ENCODE data around the gene PHF19. TPM values are rescaled to one million over a fixed set of nuclear protein-coding genes. Genes with fewer than 3 reads are reported as not detected.

Gene PHF19
- total and polyA plus RNA-seq, 2 experiments from 2014 or later, result 16.8 to 31.0 TPM

DNA sequence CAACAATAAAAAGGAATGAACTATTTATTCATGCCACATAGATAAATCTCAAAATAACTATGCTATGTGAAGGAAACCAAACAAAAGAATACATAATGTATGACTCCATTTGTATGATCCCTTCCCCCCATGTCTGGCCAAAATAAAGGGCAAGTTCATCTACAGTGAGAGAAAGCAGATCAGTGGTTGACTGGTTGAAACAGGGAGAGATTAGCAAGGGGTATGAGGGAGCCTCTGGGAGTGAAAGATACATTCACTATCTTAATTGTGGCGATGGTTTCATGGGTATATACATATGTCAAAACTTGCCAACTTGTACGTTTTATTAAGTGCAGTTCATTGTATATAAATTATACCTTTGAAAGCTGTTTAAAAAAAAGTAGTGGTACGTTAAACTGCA, 39.1 kb downstream of the PHF19 start (continued):
- TF ChIP-seq, protein P1, sequence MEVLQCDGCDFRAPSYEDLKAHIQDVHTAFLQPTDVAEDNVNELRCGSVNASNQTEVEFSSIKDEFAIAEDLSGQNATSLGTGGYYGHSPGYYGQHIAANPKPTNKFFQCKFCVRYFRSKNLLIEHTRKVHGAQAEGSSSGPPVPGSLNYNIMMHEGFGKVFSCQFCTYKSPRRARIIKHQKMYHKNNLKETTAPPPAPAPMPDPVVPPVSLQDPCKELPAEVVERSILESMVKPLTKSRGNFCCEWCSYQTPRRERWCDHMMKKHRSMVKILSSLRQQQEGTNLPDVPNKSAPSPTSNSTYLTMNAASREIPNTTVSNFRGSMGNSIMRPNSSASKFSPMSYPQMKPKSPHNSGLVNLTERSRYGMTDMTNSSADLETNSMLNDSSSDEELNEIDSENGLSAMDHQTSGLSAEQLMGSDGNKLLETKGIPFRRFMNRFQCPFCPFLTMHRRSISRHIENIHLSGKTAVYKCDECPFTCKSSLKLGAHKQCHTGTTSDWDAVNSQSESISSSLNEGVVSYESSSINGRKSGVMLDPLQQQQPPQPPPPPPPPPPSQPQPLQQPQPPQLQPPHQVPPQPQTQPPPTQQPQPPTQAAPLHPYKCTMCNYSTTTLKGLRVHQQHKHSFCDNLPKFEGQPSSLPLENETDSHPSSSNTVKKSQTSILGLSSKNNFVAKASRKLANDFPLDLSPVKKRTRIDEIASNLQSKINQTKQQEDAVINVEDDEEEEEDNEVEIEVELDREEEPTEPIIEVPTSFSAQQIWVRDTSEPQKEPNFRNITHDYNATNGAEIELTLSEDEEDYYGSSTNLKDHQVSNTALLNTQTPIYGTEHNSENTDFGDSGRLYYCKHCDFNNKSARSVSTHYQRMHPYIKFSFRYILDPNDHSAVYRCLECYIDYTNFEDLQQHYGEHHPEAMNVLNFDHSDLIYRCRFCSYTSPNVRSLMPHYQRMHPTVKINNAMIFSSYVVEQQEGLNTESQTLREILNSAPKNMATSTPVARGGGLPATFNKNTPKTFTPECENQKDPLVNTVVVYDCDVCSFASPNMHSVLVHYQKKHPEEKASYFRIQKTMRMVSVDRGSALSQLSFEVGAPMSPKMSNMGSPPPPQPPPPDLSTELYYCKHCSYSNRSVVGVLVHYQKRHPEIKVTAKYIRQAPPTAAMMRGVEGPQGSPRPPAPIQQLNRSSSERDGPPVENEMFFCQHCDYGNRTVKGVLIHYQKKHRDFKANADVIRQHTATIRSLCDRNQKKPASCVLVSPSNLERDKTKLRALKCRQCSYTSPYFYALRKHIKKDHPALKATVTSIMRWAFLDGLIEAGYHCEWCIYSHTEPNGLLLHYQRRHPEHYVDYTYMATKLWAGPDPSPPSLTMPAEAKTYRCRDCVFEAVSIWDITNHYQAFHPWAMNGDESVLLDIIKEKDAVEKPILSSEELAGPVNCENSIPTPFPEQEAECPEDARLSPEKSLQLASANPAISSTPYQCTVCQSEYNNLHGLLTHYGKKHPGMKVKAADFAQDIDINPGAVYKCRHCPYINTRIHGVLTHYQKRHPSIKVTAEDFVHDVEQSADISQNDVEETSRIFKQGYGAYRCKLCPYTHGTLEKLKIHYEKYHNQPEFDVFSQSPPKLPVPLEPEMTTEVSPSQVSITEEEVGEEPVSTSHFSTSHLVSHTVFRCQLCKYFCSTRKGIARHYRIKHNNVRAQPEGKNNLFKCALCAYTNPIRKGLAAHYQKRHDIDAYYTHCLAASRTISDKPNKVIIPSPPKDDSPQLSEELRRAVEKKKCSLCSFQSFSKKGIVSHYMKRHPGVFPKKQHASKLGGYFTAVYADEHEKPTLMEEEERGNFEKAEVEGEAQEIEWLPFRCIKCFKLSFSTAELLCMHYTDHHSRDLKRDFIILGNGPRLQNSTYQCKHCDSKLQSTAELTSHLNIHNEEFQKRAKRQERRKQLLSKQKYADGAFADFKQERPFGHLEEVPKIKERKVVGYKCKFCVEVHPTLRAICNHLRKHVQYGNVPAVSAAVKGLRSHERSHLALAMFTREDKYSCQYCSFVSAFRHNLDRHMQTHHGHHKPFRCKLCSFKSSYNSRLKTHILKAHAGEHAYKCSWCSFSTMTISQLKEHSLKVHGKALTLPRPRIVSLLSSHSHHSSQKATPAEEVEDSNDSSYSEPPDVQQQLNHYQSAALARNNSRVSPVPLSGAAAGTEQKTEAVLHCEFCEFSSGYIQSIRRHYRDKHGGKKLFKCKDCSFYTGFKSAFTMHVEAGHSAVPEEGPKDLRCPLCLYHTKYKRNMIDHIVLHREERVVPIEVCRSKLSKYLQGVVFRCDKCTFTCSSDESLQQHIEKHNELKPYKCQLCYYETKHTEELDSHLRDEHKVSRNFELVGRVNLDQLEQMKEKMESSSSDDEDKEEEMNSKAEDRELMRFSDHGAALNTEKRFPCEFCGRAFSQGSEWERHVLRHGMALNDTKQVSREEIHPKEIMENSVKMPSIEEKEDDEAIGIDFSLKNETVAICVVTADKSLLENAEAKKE (CRISPR knock-in tag; IDR thresholded peaks at IDR 0.05), result no peak
- TF ChIP-seq STAT1 (IDR thresholded peaks at IDR 0.05; ENCODE audit: unreplicated experiment) (no peak), JUNB (IDR thresholded peaks at IDR 0.05; ENCODE audit: unreplicated experiment) (no peak), ZNF331 (CRISPR knock-in tag; IDR thresholded peaks at IDR 0.05; ENCODE audit: low read depth) (no peak), NANOG (IDR thresholded peaks at IDR 0.05; ENCODE audit: borderline replicate concordance) (no peak)

DNA sequence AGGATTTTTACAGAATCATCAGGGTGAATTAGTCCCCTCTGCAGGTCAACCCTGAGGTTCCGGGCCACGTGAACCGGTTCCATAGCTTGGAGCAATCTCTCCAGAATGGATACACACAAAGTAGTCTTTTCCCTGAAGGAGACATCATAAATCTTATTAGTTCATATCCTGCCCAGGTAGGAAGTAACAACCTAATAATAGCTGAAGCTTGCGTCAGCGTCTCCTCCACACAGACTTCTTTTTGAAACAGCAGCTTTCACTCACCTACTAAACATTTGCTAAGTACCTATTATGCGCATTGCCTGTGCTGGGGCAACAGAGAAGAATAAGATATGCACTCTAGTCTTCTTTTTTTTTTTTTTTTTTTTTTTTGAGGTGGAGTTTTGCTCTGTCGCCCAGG, 43.7 kb downstream of the PHF19 start:
- Histone ChIP-seq H3K4me1 (ENCODE audit: insufficient read depth) (peaks cover 6% of the 10 kb centered on the region; the same call in 1 of the 2 replicates), H3K9me2 (ENCODE audit: insufficient read depth) (no peaks in the 10 kb centered on the region), H3F3A (replicated peaks; ENCODE audit: low read depth) (no peaks in the 10 kb centered on the region; the same call in 1 of the 2 replicates), H2AFZ (no peak overlapping the region), H3K27ac (ENCODE audit: low read depth) (peak overlapping the region; percentile 57; the same call in 1 of the 2 replicates), H3K36me3 (ENCODE audit: insufficient read depth) (peaks cover 41% of the 10 kb centered on the region), H3K79me2 (replicated peaks; ENCODE audit: insufficient read depth) (peaks cover 35% of the 10 kb centered on the region), H3K4me2 (no peak overlapping the region), H4K20me1 (replicated peaks; ENCODE audit: insufficient read depth) (peaks cover 18% of the 10 kb centered on the region; the same call in 1 of the 2 replicates), H3K4me3 (no peak overlapping the region), H3K27me3 (ENCODE audit: insufficient read depth) (no peaks in the 10 kb centered on the region)
- H3K27me3 Mint-ChIP-seq (ENCODE audit: insufficient read depth, low read depth, poor library complexity), result peaks cover 2% of the 10 kb centered on the region
- no peak for DNase-seq (ENCODE audit: low spot score)
- peaks cover 9% of the 10 kb centered on the region; the same call in 2 of the 3 replicates for H3K4me1 Mint-ChIP-seq
- H3K9me3 Mint-ChIP-seq, result no peaks in the 10 kb centered on the region
- H3K4me3 Mint-ChIP-seq, result no peak overlapping the region
- peaks cover 49% of the 10 kb centered on the region for H3K36me3 Mint-ChIP-seq (ENCODE audit: low read depth)
- no peak for ATAC-seq
- H3K27ac Mint-ChIP-seq, result peak overlapping the region; percentile 54; the same call in 1 of the 2 replicates
- TF ChIP-seq CREB1 (CRISPR knock-in tag; IDR thresholded peaks at IDR 0.05; ENCODE audit: low read depth), result no peak
- no peak for TF ChIP-seq STAT1 (IDR thresholded peaks at IDR 0.05; ENCODE audit: unreplicated experiment)
- TF ChIP-seq, protein P2, sequence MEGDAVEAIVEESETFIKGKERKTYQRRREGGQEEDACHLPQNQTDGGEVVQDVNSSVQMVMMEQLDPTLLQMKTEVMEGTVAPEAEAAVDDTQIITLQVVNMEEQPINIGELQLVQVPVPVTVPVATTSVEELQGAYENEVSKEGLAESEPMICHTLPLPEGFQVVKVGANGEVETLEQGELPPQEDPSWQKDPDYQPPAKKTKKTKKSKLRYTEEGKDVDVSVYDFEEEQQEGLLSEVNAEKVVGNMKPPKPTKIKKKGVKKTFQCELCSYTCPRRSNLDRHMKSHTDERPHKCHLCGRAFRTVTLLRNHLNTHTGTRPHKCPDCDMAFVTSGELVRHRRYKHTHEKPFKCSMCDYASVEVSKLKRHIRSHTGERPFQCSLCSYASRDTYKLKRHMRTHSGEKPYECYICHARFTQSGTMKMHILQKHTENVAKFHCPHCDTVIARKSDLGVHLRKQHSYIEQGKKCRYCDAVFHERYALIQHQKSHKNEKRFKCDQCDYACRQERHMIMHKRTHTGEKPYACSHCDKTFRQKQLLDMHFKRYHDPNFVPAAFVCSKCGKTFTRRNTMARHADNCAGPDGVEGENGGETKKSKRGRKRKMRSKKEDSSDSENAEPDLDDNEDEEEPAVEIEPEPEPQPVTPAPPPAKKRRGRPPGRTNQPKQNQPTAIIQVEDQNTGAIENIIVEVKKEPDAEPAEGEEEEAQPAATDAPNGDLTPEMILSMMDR (conservative IDR thresholded peaks at IDR 0.05; ENCODE audit: low read depth in 2 of 2), result no peak
- no peak for TF ChIP-seq POLR2AphosphoS5 (IDR thresholded peaks at IDR 0.05; ENCODE audit: low read depth)
- TF ChIP-seq, protein P1 (CRISPR knock-in tag; IDR thresholded peaks at IDR 0.05), result no peak

Measured in GM23338 (cell line).